Measurements from ENCODE around the gene OGDH.

OGDH gene

GRCh38 chr7:44757311-44757710 lies 150.9 kb downstream of the OGDH start:
- no peak overlapping the region for H3K4me3 ChIP-seq (ENCODE audit: low read depth, low read length)
- no peak for TF ChIP-seq CTCF (IDR thresholded peaks at IDR 0.05; ENCODE audit: borderline replicate concordance, insufficient read depth, low read depth, low read length)

GRCh38 chr7:44757739-44758138 lies 151.3 kb downstream of the OGDH start:
- H3K4me3 ChIP-seq (ENCODE audit: low read depth, low read length): no peak overlapping the region
- TF ChIP-seq CTCF (IDR thresholded peaks at IDR 0.05; ENCODE audit: borderline replicate concordance, insufficient read depth, low read depth, low read length): no peak
